GM21381 (cell line): ENCODE results near the gene MACC1.
A peak's percentile ranks its signal among the peaks of the same experiment; 100 is the strongest.

Experiments
- ATAC-seq: cut with Tn5 transposase; IDR thresholded peaks from one replicate; pipeline ENCODE4 v1.9.1; 2021; ENCODE audit warnings: mild to moderate bottlenecking, moderate library complexity; ENCODE audit not compliant: unreplicated experiment

MACC1 gene, protein sequence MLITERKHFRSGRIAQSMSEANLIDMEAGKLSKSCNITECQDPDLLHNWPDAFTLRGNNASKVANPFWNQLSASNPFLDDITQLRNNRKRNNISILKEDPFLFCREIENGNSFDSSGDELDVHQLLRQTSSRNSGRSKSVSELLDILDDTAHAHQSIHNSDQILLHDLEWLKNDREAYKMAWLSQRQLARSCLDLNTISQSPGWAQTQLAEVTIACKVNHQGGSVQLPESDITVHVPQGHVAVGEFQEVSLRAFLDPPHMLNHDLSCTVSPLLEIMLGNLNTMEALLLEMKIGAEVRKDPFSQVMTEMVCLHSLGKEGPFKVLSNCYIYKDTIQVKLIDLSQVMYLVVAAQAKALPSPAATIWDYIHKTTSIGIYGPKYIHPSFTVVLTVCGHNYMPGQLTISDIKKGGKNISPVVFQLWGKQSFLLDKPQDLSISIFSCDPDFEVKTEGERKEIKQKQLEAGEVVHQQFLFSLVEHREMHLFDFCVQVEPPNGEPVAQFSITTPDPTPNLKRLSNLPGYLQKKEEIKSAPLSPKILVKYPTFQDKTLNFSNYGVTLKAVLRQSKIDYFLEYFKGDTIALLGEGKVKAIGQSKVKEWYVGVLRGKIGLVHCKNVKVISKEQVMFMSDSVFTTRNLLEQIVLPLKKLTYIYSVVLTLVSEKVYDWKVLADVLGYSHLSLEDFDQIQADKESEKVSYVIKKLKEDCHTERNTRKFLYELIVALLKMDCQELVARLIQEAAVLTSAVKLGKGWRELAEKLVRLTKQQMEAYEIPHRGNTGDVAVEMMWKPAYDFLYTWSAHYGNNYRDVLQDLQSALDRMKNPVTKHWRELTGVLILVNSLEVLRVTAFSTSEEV

DNA sequence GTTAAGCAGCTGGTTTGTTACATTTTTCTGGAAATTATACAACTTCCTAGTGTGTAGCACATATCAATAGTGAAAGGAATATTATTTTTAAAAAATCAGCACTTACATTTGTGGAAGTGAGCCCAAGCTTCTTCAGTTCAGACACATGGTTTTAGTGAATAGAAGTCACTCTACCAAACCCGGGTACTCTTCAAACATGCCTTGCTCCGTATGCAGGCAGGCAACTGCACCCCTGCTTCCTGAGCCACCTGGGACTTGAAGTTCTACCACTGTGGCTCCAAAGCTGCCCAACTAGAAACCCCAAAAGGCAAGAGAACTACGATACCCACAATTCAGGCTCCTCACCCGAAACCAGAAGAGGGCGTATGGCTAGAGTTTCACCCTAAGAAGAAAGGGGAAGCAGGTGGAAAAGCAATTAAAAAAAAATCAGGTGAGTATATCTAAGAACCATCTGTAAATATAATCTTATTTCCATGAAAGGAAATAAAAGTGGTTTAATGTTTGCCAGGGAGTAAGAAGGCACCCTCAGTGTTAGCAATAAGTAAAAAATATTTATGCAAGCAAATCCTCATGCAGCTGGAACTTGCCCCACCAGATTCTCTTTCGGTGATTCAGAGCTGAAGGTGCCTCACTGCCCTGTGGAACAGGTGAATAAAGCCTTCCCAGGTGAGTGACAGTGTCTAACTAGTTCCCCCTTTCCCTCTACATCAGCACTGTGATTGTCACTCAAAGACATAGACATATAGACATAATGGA, at the start of gene MACC1:
TSS of gene MACC1 (minus strand) at position 192 of the 756 bp plus-strand sequence. CDS start 55,522 bp downstream, outside the sequence.
- ATAC-seq = peak; percentile 50

DNA sequence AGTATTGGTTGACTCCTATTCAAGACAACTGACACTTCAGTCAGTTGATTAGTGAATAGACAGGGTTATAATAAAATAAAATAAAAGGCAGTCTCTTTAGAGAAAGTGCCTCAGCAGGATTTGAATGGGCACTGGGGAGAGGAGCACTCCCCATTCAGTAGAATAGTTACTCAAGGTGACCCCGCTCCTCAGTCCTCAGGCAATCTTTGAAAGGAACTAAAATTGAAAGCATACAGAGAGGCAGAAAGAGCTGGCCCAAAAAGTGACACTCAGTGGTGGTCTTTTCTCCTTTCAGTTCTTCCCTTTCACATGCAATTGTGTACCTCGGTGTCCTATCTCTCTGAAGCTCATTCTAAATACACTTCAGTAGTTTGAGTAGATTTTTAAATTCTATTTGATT, 47.4 kb upstream of the MACC1 start:
- no peak for ATAC-seq

DNA sequence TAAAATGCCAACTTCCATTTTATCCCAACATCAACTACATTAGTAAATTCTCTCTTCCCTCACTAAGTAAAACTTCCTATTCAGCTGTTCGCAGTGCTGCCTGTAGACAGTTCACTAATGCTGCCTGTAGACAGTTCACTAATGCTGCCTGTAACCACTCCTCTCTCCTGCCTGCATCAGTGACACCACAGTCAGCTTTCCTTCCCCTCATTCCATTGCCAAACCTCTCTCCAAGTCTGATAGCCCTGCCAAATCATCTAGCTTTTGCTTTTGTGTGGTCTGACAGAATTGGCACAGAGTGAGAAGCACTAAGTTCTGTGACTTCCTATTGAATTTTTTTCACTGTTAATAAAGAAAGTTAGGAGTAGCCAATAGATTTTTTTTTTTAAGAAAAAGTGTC, 43.0 kb upstream of the MACC1 start:
- ATAC-seq = no peak

DNA sequence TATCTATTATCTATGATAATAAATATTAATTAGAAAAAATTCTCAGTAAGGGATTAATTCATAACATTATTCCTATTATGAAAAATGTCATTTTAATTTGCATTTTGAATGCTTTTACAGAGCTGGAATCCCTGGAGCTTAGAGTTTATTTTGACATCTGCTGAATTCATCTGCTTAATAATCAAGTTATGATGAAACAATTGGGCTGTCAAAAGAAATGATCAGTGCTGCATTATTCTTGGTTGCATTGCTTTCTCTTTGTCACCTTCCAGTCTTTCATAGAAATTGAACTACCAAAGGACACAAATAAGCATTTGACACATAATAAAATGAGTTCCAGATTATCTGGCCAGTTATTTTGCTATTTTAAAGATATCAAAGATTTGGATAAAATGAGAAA, 40.0 kb upstream of the MACC1 start:
- ATAC-seq = no peak

DNA sequence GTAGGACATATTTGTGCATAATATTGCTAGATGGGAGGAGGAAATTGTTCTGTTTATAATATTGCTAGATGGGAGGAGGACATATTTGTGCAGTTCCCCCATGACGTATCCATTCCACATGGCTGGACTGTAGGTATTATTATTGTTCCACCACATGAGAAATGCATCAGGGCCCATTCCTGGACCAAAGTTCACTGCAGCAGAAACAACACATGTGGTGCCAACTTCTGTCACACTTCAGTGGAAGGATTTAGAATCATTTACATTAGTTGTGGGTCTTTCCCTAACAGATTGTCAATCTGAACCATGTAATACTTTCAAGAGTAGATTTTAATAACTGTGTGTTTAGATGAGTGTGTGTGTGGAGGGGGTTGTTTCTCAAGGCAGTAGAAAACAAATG, 32.7 kb upstream of the MACC1 start:
- ATAC-seq = no peak

DNA sequence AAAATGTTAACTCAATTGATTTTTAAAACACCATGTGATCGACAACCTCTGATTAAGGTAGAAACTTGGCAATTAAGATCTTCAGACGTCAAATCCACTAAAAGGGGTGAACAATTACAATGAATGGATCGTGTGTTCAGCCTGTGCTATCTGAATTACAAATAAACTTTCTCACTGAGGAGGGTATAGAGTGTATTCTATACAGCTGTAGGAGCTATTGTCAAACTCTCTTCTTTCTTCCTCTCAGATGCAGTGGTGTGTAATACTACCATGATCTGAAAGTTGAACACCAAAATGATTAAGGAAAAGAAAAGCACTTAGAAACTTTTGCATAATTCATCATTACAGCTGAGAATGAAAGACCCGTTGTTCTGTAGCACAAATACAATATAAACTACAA, 32.2 kb upstream of the MACC1 start:
- ATAC-seq = no peak

DNA sequence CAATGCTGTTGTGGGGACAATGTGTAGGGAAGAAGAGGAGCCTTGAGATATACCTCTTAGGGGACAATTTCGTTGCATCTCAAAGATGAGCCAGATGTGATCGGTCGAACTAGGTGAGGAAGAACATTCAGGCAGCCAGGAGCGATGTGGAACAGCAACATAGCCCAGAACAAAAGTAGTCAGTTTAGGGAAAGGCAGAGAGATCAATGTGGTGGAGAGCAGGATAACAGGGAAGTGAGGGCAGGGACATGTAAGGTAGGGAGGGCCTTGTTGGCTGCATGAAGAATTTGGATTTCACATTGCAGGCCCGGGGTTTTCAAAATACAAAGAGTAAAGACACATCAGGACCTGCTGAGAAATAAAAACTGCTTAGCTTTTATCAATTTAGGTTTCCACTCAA, 29.1 kb upstream of the MACC1 start:
- ATAC-seq = no peak

DNA sequence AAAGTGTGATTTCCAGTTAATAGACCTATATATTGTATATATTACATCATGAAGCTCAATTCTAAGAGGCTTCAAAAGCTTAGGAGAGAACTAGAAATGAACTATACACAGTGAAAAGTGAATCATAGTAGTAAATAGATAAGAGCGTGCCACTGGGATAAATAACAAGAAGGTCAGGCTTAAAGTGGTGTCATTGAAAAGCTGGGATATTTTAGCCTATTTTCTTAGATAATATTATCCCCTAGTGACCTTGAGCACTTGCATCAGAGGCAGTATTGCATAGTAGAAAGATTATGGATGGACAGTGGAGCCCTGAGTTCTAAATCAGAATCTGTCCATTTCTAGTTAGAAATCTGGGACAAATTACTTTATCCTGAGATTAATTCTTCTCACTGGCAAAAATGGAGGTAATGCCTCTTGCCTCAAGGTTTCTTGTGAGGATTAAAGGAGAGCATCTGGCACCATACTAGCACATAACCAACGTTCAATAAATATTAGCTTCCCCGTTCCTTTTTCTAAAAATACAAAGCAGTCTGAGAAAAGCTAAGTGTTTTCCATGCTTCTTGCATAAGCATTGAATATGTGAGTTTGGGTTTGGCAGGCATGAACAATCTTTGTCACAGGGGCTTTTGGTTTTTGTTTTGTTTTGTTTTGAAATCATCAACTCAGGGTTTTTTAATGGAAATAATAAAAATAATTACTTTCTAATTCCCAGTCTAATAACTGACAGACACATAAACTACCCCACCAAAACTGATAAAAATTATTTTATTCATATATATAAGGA, 27.3 kb upstream of the MACC1 start:
- no peak for ATAC-seq

DNA sequence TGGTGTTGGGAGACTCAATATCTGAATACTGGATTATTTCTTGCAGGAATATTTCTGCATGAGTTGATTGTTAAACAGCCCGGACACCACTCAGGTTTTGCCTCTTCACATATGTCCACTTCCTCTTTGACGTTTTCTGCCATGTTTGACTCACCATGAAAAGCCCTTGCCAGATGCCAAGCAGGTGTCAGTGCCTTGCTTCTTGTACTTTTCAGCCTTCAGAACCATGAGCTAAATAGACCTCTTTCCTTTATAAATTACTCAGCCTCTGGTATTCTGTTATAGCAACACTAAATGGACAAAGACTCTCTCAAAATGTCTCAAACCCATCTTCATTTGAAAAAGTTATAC, 24.7 kb upstream of the MACC1 start:
- no peak for ATAC-seq

DNA sequence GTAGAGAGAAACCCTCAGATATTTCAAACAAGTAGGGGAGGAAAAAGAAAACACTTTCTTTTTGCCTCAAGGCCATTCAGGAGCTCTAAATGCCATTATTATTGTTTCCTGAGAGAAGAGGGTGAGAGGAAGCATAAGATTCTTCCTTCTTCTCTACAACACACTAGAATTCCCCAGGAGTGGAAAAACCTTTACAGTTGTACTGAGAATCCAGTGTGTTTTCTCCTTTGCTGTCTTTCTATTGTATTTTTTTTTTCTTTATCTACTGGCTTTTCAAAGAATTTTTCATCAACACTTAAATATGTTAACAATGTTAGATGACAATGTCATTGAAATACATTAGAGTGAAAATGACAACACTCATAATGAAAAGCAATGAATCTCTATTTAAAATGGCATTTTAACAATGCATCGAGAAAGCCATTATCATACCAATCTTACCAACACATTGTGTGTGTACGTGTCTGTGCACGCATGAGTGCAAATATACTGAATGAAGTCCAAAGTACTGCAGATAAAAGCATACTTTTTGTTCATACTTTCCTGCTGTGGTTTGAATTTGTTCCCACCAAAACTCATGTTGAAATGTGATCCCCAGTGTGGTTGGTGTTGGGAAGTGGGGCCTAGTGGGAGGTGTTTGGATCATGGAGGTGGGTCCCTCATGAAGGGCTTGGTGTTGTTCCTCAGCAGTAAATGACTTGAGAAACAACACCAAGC, 24.2 kb upstream of the MACC1 start:
- no peak for ATAC-seq

DNA sequence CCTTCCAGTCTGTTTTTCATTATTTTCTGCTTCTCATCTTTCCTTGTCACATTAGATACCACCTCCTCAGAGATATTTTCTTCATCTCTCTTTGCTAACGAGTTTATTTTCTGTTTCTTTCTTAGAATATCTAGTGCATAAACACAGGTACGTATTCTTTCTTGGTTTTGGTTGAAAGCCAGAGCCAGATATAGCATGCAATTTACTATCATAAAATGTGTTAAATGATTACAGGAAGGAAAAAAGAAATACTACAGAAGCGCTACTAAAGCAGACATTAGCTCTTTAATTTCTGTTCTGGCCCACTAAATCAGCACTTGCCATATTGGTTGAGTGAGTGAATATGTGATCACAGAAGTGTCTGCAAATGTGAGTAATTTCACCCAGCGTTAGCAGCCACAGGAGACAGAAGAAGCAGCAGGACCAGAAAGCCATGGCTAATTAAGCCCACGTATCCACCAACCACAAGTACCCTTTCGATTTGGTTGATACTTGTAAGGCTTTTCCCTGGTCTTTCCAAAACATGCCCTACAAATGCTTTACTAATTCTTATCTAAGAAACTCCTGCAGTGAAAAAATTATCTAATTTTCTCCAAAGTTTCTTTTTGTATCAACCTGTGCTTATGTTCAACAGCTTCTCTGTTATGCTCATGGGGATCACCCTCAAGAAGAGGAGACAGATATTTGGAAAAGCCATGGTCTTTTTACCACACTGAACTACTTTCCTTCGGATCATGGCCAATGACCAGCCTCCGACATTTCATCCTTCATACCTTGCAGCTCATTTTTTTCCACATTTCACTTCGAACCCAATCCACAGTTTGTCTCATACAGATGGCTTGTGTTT, 23.1 kb upstream of the MACC1 start:
- ATAC-seq = peak; percentile 40

DNA sequence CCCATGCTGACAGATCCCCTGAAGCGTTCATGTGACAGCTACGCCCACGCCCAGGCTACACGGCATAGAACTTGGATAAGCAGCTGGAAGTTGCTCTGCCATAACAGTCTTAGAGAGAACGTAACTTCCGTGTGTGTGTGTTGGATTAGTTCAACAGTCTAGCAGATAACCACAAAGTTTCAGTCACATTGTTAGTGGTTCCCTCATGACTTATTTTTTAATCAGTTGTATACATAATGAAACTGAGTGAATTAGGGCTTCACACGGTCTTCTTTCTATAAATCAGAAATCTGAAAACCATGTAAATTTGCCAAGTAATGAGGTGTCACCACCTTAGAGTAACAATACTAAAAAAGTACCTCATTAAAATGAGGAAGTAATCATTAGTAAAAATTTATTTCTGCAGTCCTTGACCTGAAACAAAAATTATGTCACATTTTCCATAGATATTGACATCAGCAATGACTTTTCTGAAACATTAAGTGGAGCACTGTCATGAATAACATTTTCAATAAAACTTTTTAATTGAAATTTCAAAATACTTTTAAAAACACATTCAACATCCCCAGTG, 21.7 kb upstream of the MACC1 start:
- peak; percentile 81 for ATAC-seq

DNA sequence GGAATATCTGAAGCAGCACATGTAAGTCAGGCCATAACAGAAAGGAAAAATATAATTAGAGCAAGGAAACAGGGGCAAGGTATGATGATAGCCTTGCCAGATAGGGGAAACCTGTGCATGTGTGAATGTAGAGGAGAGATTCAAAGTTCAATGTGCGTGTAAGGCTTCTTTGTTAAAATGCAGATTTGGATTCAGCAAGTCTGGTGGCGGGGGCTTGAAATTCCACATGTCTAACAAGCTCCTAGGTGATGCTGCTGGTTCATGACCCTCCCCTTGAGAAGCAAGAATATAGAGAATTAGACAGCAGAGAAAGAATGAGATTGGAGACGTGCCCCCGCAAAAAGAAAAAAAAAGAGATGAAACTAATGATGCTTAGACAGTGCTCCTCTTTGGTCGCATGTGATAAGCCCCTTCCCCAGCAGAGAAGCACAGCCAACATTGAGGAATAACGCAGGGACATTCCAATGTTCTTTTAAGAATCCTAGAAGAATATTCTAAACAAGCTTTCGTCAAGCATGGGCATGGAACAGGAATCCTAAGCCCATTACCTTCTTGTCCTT, 21.1 kb upstream of the MACC1 start:
- ATAC-seq = no peak

DNA sequence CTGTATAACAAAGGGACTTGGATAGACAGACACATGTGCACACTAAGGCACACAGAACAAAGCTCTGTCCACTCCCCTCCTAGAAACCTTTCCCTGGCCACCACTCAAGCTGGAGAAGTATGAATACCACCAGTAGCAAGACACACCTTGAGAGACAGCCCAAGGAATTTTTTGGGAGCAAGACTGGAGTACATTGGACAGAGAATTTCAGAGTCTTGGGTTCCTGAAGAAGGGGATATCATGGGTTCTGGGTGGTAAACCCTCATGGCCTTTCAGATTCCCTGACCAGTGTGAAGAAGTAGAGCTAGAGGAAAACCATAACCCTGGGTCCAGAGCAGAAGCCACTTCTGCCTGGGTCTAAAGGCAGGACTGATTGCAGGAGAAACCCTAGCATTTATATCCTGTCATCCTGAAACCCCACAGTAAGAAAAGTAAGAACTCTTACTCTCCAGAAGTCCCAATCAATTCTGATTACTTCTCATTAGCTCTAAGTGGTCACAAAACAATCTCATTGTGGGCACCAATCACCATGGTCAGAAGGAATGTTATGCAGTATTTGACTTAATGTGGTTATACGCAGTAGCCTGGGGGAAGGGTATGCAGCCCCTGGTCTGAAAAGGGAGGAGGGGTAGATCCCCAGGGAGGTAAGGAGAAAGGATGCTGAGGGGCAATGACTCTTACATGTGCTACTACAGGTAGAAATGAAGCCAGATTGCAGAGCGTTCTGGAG, 20.4 kb upstream of the MACC1 start:
- ATAC-seq = no peak

DNA sequence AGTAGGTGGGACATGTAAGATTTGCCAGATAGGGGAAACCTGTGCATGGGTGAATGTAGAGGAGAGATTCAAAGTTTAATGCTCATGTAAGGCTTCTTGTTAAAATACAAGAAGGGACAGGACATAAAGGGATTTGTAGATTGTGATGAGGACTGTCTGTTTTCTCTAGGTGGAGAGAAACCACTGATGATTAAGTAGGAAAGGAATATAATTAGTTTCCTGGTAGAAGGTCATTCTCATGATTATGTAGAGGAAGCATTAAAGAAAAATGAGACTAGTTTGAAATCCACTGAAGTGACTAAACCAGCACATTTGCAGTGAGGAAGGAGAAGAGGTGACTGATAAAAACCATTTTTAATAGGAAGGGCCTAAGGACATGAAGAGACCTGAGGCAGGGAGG, 19.6 kb upstream of the MACC1 start:
- ATAC-seq = no peak

DNA sequence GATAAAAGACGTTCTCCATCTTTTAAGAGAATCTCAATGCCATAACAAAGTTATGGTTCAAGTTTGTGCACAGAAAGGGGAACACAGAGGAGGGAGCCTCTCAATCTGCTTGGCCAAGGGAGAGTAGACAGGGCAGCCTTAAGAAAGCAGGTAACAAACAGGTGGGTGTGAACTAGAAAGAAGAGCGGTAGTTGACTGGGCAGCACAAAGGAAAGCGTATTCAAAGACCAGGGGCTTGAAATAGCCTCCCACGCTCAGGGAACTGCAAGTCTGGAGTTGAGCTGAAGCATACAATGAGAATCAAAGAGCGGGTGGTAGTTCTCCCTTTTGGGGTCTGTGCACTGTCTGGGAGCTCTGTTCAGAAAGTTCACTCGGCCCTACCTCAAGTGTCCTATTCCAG, 18.9 kb upstream of the MACC1 start:
- no peak for ATAC-seq

DNA sequence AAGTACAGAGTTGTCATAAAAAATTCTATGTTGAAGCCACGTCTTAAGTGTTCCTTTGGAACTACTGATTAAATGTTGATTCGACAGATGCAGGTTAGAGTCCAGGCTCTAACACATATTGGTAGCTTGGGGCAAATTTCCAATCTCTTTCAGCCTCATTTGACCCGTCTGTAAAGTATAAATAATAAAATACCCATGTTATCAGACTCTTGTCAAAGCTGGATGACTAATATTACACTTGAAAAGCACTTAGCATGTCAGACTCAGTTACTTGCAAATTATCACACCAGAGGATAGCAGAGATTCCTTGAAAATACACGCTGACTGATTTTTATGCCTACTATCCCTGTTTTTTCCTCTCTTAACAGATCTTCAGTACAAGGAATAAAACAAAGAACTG, 18.1 kb upstream of the MACC1 start:
- ATAC-seq = no peak

DNA sequence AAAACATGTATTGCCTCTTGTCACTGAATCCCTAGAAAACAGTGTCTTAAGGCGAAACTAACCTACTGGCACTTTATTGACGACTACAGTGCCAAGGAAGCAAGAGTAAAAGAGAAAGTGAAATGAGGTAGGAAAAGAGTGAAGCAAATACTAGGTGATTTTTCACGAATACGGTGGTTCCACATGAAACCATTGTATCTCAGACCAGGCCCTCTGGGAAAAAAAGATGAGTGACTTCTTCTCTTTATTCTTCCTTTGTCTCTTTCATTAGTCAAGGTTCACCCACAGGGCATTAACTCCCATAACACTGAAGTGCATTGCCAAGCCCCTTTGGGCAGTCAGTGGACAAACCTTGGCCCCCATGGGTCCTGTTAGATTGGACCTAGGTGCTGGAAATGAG, 16.2 kb upstream of the MACC1 start:
- no peak for ATAC-seq
